HK-2 (cell line): Measurements from ENCODE around the gene HOXA13.
A peak's percentile ranks its signal among the peaks of the same experiment; 100 is the strongest.

Source experiments
- DNase-seq: peaks from one replicate; pipeline ENCODE4 v3.0.0-alpha.2; 2018; ENCODE audit not compliant: unreplicated experiment

Gene HOXA13

DNA sequence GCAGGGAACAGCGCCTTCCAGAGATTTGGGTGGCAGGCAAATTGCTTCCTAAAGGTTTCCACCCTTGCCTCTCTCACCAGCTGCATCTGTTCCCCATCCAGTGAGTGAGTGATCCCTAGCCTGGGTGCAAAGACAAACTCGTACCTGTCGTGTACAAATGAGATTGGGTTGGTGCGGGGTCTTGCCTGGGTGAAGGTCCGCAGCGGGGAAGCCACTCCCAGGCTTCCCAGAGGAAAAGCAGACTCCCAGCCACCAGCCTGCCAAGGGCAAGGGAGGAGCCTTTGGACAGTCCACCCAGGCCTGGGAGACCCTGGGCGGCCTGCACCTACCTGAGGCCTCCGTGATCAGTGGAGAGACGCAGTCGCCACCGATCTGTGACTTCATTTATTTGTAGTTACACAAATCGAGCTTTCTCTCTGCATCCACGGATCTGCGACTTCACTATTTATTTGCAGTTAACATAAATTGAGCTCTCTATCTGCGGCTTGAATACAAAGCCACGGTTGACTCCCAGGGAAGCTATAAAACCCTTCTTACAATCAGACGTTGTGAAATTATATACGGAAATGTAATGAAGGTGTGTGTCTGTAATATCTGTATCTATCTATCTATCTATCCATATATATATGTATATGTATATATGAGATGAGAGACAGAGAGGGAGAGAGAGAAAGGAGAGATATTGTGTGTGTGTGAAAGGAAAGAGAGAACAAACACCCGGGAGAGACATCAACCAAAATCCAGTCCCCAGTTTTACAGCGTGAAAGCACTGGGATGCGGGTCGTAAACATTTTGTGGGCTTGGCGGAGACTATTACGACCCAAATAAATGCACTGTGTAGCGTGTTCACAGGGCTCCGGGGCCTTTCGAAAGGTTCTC, 40.4 kb downstream of the HOXA13 start:
- peak; percentile 53 for DNase-seq

- DNase-seq, result no peak
These were observed 41.2 kb downstream of the HOXA13 start for GRCh38 chr7:27158436-27159265.

- no peak for DNase-seq
These were observed 42.0 kb downstream of the HOXA13 start for GRCh38 chr7:27157702-27158431.

DNA sequence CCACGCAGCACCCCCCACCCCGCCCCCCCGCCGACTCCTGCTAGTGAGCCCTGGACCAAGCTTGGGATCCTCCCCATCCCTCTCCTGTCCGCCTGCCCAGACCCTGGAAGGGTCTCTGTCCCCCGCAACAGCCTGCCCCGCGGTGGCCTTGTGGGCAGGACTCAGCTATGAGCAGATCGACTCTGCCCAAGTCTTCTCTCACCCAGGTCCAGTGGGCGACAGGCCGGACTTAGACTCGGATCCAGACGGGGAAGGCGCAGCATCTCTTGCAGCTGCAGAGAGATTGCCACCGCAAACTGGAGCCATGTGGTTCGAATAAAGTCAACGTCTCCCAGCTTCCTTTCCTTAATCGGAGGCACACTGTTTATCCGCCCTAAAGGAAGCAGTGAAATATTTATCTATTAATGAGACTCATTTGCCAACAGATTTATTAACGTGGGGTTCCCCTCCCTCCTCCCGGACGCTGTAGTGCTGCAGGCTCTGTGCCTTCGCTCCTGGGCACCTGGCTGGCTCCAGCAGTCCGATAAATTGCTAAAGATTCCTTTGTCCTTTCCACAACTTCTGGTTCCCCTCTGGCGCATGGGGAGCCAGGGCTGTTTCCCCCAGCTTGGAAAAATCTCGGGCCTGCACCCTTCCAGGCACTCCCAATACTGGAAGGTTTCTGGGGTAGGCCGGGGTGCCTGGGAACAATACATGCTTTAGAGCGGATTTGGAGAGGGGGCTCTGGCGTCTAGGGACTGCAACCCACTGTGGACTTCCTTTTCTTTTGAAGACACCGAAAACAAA, 42.8 kb downstream of the HOXA13 start:
- DNase-seq, result no peak

DNA sequence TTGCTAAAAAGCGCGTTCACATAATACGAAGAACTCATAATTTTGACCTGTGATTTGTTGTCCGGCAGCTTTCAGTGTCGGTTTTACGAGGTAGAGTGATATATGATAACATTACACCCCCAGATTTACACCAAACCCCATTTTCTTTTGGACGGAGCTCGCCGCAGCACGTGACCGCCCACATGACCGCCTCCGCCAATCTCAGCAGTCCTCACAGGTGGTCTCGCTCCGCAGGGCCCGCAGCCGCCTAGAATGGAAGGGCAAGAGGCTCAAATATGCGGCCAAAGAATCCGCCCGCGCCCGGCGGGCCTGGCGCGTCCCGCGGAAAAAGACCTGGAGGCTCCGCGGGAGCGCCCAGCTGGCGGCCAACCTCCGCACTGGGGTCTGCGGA, 43.4 kb downstream of the HOXA13 start, which contains the start of gene HOXA7:
TSS of gene HOXA7 (minus strand) at position 168 of the 391 bp plus-strand sequence. CDS start at position 38, 130 bp downstream.
- peak; percentile 80 for DNase-seq

- peak; percentile 60 for DNase-seq
These were observed 43.9 kb downstream of the HOXA13 start for GRCh38 chr7:27155816-27156507.

DNA sequence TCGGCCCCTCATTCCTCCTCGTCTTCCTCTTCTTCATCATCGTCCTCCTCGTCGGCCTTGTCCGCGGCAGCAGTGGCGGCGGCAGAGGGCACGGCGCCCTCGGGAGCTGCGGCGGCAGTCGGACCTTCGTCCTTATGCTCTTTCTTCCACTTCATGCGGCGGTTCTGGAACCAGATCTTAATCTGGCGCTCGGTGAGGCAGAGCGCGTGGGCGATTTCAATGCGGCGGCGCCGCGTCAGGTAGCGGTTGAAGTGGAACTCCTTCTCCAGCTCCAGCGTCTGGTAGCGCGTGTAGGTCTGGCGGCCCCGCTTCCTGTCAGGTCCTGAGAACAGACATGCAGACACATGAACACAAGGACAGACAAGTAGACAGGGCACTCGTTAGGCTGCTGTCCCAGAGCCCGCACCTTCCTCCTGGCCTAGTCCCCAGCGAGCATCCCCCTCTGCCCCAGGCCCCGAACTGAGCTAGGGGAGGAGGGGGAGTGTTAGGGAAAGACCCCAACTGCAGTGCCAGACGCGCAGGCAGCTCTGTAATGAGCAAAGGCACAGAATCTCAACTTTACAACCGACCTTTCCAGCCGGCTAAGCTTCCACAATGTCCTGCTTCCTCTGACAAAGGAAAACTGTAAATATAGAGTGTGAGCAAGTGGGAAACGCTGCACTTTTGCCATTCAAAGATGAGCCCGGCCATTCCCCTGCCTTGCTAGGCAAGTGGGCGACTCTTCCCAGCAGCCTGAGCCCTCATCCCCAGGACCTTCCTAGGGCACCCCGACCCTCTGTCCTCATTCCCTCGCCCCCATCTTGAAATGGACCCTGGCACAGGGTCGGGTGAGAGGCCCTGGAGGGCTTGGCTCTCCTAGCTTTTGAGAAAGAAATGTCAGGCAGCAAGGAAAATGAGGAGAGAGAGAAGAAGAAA, 44.7 kb downstream of the HOXA13 start:
- peak; percentile 80 for DNase-seq

DNA sequence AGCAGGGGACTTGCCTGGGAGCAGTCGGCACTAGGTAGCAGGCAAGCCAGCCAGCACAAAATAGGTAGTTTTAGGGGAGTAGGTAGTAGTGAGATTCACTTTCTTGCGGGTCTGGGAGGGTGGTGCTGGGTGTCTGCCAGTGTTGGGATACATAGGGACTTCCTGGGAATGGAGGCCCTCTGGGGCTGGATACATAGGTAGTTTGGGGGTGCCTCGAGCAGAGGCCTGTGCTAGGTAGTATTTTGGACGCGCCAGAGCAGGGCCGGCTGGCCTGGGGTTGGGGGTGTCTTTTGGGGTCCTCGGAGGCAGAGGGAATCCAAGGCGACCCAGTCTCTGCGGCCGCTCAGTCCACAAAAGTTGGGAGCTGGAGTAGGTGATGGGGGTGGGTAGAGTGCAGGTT, 45.5 kb downstream of the HOXA13 start:
- no peak for DNase-seq

DNA sequence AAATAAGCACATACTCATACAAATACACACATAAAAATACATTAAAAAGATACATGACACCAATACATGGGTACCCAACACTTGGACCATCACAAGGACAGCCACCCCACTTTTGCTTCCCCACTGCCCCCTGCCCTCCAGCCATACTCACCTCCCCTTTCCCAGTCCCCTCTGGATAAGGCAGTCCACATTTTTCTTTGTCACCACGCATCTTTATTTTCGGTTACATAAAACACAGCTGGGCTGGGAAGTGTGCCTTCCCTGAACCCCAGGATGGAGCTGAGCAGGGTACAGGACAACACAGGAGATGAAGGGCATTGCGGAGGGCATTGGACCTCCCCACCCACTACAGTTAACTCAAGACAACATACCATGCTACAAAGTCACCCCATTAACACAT, 46.4 kb downstream of the HOXA13 start:
- DNase-seq, result no peak

DNA sequence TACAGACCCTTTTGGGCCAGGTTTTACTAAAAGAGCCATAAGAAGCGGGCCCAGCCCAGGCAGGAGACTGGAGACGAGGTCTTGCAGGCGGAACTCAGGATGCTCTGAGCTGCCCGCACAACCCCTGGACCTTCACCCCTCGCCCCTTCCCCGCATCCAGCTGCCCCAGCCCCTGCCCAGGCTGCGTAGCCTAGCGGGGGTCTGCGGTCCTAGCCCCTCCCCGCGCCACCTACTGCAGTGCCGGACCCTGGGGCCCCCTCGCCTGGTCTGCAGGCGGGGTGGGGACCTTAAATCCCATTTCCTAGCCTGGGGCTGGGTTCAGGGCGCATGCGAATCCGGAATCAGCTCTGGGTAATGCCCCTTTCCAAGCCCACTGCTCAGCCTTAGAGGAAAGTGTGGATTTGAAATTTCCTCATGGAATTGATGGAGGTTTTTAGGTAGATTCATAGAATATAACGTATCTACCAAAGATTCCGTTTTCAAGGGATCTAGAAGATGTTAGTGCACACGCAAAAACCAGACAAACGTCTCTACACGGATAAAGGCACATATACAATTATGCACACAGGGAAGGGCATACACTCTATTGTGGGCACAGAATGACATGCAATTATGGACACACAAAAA, 47.0 kb downstream of the HOXA13 start:
- no peak for DNase-seq

- no peak for DNase-seq
These were observed 47.7 kb downstream of the HOXA13 start, which contains the start of gene HOXA3 for GRCh38 chr7:27151931-27152815. Gene HOXA3 (minus strand): TSS chr7:27152583. CDS start chr7:27110640, 41,943 bp downstream.

GRCh38 chr7:27151341-27151930, 48.5 kb downstream of the HOXA13 start:
- DNase-seq, result no peak

GRCh38 chr7:27150568-27151340, 49.1 kb downstream of the HOXA13 start:
- peak; percentile 83 for DNase-seq

GRCh38 chr7:27149842-27150567, 49.9 kb downstream of the HOXA13 start:
- DNase-seq, result no peak

DNA sequence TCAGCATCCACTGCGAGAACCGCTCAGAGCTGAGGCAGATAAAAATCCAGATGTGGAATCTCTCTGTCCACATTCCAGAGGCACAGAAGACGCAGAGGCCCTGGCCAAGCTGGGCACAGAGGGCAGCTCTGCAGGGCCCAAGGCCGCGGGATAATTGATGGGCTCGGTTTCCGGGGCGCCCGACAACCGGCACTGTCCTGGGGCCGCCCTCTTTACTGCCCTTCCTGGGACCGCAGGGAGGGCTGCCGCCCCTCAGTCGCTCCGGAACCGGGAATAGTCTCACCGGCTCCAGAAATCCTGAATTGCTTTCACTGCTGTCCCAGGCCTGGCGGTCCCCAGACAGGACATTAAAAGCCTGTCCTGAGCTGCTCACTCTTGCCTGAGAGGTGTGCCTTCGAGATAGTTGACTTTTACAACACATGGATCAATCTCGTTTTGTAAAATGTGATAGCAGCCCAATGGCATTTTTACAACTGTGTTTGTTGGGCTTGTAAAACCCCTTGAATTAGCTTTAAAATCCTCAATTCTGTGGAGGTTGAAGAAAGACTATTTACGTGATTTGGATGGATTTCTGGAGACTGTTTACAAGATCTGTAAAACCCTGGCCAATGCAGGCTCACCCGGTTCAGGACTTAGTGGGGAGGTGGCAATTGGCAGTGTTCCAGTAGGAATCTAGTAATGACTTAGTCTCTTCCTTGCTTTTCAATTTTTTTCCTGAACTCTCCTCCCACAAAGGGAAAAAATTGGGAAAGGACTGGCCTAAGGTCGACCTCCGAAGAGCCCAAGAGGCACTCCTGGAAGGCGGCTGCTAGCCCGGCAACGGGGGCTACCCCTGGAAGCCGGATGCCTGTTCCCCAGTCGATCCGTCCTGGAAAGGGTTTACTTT, 50.9 kb downstream of the HOXA13 start:
- DNase-seq, result no peak
